Body of pancreas (tissue), 4 donors: ENCODE measurements around the gene STARD3. TPM values are rescaled to one million over a fixed set of nuclear protein-coding genes. Genes with fewer than 3 reads are reported as not detected.

Source experiments
- ATAC-seq: fragments of 150-250 bp; one replicate; pipeline ENCODE4 v1.9.1; 2016
- DNase-seq, 4 donors: peaks; one replicate each; pipeline ENCODE4 v3.0.0-alpha.2; 2019
- H3K27ac ChIP-seq, 4 donors: fragments of 200-600 bp; sonication (generic); 1 replicate in 3 of 4; 2 replicates in 1 of 4; pipeline versions ENCODE4 v1.5.1 to v1.6.1; 2016 to 2019; ENCODE audit warnings: mild to moderate bottlenecking in 1 of 4, mixed read lengths in 1 of 4, moderate library complexity in 1 of 4
- H3K27me3 ChIP-seq, 2 donors: fragments of 200-600 bp; sonication (generic); one replicate each; pipeline ENCODE4 v1.6.0; 2016; ENCODE audit warnings: mild to moderate bottlenecking in 1 of 2
- H3K36me3 ChIP-seq, 2 donors: fragments of 200-600 bp; sonication (generic); replicated peaks in 1 of 2; 2 replicates each; pipeline ENCODE4 v1.5.1; 2016; ENCODE audit warnings: low read depth in 2 of 2; ENCODE audit not compliant: insufficient read depth in 1 of 2
- H3K4me1 ChIP-seq: fragments of 200-600 bp; sonication (generic); one replicate; pipeline ENCODE4 v1.6.0; 2016
- H3K4me3 ChIP-seq, 2 donors: fragments of 200-600 bp; sonication (generic); 1 replicate in 1 of 2; 2 replicates in 1 of 2; pipeline ENCODE4 v1.5.1; 2016 to 2019
- H3K9me3 ChIP-seq, 3 donors: fragments of 200-600 bp; sonication (generic); 1 replicate in 2 of 3; 2 replicates in 1 of 3; pipeline ENCODE4 v1.5.1; 2016
- CTCF ChIP-seq, 7 experiments: fragments of 450-650 bp in 4 of 7; fragments of 200-600 bp in 3 of 7; sonication (generic) in 3 of 7; IDR thresholded peaks; one replicate each; pipeline ENCODE4 v1.5.1; 2016 to 2019; ENCODE audit warnings: antibody characterized with exemption in 7 of 7
- POLR2A ChIP-seq, 3 donors: fragments of 450-650 bp; IDR thresholded peaks; one replicate each; pipeline ENCODE4 v1.6.1; 2016; ENCODE audit warnings: antibody characterized with exemption in 3 of 3, mild to moderate bottlenecking in 2 of 3
- WGBS, 2 donors: methylation state at CpG; one replicate each; pipeline ENCODE4 v1.1.5; 2017; 5-methylcytosine and 5-hydroxymethylcytosine counted together
- intact Hi-C: fragments of 100-400 bp; cut with DNase I; formaldehyde crosslinking; loops from one replicate; pipeline ENCODE4 v1.15.1; 2023
- total RNA-seq, 2 donors: library from RNA; depleted of rRNA; stranded (reverse); fragments of >200 nt; gene quantifications; one replicate each; pipeline ENCODE4 v1.1.0, GENCODE V29; 2016

Gene STARD3
- total RNA-seq, 2 donors from 2014 or later, result 30.1 to 63.9 TPM

GRCh38 chr17:39632153-39632941, 4.6 kb upstream of the STARD3 start:
- Histone ChIP-seq H3K4me1 (peaks cover 66% of the 10 kb centered on the region), H3K27ac (peak overlapping the region; percentile 75 to 87 (median 85)), H3K4me3 (no peak overlapping the region), H3K9me3 (no peaks in the 10 kb centered on the region), H3K27me3 (no peaks in the 10 kb centered on the region), H3K36me3 (no peaks in the 10 kb centered on the region)
- intact Hi-C loops, result no loop called here
- 24 to 32% methylated on average over 12 of the region's 13 CpGs for WGBS, 2 donors
- TF ChIP-seq CTCF (IDR thresholded peaks at IDR 0.05), result peak in 1 of 7 experiments; percentile 1
- TF ChIP-seq POLR2A (IDR thresholded peaks at IDR 0.05), result peak in 2 of 3 donors; percentile 25 to 30
- ATAC-seq (peak; percentile 68), DNase-seq (peak; percentile 64 to 84 (median 78))

DNA sequence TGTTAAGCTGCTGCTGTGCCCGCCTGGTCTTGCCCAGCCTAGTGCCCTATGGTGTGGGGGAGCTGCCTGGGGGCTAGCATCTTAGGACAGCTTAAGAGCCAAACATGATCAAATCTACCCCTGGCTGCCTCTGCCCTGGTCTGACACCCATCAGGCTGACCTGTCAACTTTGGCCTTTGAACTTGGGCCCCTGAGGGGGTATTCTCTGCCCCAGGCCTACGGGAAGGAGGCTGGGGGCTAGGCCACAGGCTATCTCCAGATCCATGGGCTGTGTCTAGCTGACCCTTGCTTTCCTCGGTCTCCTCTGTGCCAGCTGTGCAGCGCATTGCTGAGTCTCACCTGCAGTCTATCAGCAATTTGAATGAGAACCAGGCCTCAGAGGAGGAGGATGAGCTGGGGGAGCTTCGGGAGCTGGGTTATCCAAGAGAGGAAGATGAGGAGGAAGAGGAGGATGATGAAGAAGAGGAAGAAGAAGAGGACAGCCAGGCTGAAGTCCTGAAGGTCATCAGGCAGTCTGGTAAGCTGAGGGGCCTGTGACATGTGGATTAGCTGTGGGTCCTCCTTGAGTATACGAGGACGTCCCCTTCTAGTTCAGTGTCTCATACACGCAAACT, 3.3 kb upstream of the STARD3 start:
- Histone ChIP-seq H3K9me3 (no peaks in the 10 kb centered on the region), H3K27ac (peak overlapping the region in 3 of 4 donors; percentile 85 to 87 (median 85)), H3K27me3 (no peaks in the 10 kb centered on the region), H3K4me3 (no peak overlapping the region), H3K36me3 (no peaks in the 10 kb centered on the region), H3K4me1 (peaks cover 75% of the 10 kb centered on the region)
- ATAC-seq (no peak), DNase-seq (no peak)
- WGBS, 2 donors, result 50 to 51% methylated on average over 7 to 8 of the region's 8 CpGs
- intact Hi-C loops, result no loop called here
- TF ChIP-seq POLR2A (IDR thresholded peaks at IDR 0.05), result no peak
- TF ChIP-seq CTCF (IDR thresholded peaks at IDR 0.05), result no peak

DNA sequence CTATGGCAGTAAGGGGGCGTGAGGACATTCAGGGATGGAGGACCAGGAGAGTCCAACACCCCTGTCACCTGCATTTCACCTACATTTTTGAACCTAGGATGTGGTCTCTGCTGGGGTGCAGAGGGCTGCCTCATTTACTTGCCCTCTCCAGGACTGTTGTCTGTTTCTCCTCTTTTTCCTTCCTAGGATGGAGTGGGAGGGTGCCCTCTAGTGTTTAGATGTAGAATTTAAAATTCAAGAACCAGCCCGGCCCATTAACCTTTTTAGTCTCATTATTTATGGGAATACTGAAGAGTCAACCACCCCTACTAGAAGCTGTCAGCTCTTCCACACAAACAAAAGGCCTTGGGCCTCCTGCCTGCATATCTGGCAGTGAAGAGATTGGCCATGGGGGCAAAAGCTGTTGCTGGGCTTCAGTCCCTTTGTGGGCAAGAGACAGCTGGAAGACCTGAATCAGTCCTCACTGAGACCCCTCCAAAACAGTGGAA, 2.5 kb upstream of the STARD3 start:
- Histone ChIP-seq H3K27ac (peak overlapping the region in 1 of 4 donors; percentile 87), H3K9me3 (no peaks in the 10 kb centered on the region), H3K27me3 (no peaks in the 10 kb centered on the region), H3K36me3 (no peaks in the 10 kb centered on the region), H3K4me3 (no peak overlapping the region), H3K4me1 (peaks cover 74% of the 10 kb centered on the region)
- no peak for DNase-seq
- intact Hi-C loops, result no loop called here
- 44 to 50% methylated on average over 2 of the region's 2 CpGs for WGBS, 2 donors
- ATAC-seq, result no peak
- TF ChIP-seq CTCF (IDR thresholded peaks at IDR 0.05) (peak; percentile 38 to 84 (median 72)), POLR2A (IDR thresholded peaks at IDR 0.05) (no peak)

DNA sequence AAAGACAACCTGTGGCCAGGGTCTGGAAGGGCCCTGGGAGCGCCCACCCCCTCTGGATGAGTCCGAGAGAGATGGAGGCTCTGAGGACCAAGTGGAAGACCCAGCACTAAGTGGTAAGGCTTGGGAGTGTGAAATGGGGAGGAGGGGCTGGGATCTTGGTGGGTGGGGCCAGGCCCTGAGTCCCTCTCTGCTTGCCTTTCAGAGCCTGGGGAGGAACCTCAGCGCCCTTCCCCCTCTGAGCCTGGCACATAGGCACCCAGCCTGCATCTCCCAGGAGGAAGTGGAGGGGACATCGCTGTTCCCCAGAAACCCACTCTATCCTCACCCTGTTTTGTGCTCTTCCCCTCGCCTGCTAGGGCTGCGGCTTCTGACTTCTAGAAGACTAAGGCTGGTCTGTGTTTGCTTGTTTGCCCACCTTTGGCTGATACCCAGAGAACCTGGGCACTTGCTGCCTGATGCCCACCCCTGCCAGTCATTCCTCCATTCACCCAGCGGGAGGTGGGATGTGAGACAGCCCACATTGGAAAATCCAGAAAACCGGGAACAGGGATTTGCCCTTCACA, 1.2 kb upstream of the STARD3 start:
- Histone ChIP-seq H3K4me1 (peaks cover 75% of the 10 kb centered on the region), H3K9me3 (no peaks in the 10 kb centered on the region), H3K27me3 (no peaks in the 10 kb centered on the region), H3K36me3 (no peaks in the 10 kb centered on the region), H3K27ac (peak overlapping the region in 1 of 4 donors; percentile 87), H3K4me3 (no peak overlapping the region)
- intact Hi-C loops, result no loop called here
- DNase-seq, result no peak
- ATAC-seq, result no peak
- 80 to 91% methylated on average over 5 to 8 of the region's 8 CpGs for WGBS, 2 donors
- TF ChIP-seq POLR2A (IDR thresholded peaks at IDR 0.05) (no peak), CTCF (IDR thresholded peaks at IDR 0.05) (no peak)
